GM23248 (cell line): Measurements from ENCODE around the gene HERC6. TPM values are rescaled to one million over a fixed set of nuclear protein-coding genes. Genes with fewer than 3 reads are reported as not detected.
A peak's percentile ranks its signal among the peaks of the same experiment; 100 is the strongest.
"Not testable (repeated sequence)": the region's sequence is repeated elsewhere in the genome, so short reads cannot be mapped to it uniquely, and the experiment has no call there.

ENCODE experiments used
- DNase-seq: peaks from one replicate; pipeline ENCODE4 v3.0.0-alpha.2; 2015
- H2AFZ ChIP-seq: fragments of 200-600 bp; sonication (generic); 2 replicates; pipeline ENCODE4 v1.6.1; 2016; ENCODE audit warnings: antibody characterized with exemption
- H3F3A ChIP-seq: fragments of 200-600 bp; sonication (generic); 2 replicates; pipeline ENCODE4 v1.6.1; 2016; ENCODE audit warnings: mild to moderate bottlenecking, antibody characterized with exemption, mixed run types; ENCODE audit not compliant: insufficient read depth
- H3K27ac ChIP-seq: fragments of 200-600 bp; sonication (generic); 2 replicates; pipeline ENCODE4 v1.5.1; 2016; ENCODE audit warnings: mild to moderate bottlenecking
- H3K27me3 ChIP-seq: fragments of 200-600 bp; sonication (generic); replicated peaks from 2 replicates; pipeline ENCODE4 v1.6.1; 2016; ENCODE audit warnings: mild to moderate bottlenecking; ENCODE audit not compliant: insufficient read depth
- H3K36me3 ChIP-seq: fragments of 200-600 bp; sonication (generic); 2 replicates; pipeline ENCODE4 v1.6.1; 2016; ENCODE audit warnings: low read depth, mild to moderate bottlenecking
- H3K4me1 ChIP-seq: fragments of 200-600 bp; sonication (generic); 2 replicates; pipeline ENCODE4 v1.6.1; 2016; ENCODE audit warnings: mild to moderate bottlenecking; ENCODE audit not compliant: insufficient read depth
- H3K4me2 ChIP-seq: fragments of 200-600 bp; sonication (generic); one replicate; pipeline ENCODE4 v1.6.1; 2016; ENCODE audit warnings: mild to moderate bottlenecking; ENCODE audit not compliant: unreplicated experiment
- H3K4me3 ChIP-seq: fragments of 200-600 bp; sonication (generic); 2 replicates; pipeline ENCODE4 v1.5.1; 2016; ENCODE audit warnings: mild to moderate bottlenecking
- H3K79me2 ChIP-seq: fragments of 200-600 bp; sonication (generic); 2 replicates; pipeline ENCODE4 v1.6.1; 2016; ENCODE audit warnings: mild to moderate bottlenecking; ENCODE audit not compliant: insufficient read depth
- H3K9ac ChIP-seq: fragments of 200-600 bp; sonication (generic); 2 replicates; pipeline ENCODE4 v1.6.1; 2016; ENCODE audit warnings: mild to moderate bottlenecking
- H3K9me2 ChIP-seq: fragments of 200-600 bp; sonication (generic); 2 replicates; pipeline ENCODE4 v1.6.1; 2016; ENCODE audit warnings: mixed run types, mild to moderate bottlenecking, moderate library complexity; ENCODE audit not compliant: insufficient read depth
- H3K9me3 ChIP-seq: fragments of 200-600 bp; sonication (generic); one replicate; pipeline ENCODE4 v1.6.1; 2017; ENCODE audit warnings: low read depth
- H4K20me1 ChIP-seq: fragments of 200-600 bp; sonication (generic); 2 replicates; pipeline ENCODE4 v1.6.0; 2016; ENCODE audit not compliant: insufficient read depth
- EZH2 ChIP-seq: fragments of 200-600 bp; sonication (generic); IDR thresholded peaks from 2 replicates; pipeline ENCODE4 v1.6.1; 2018; ENCODE audit warnings: antibody characterized with exemption, mild to moderate bottlenecking; ENCODE audit not compliant: insufficient read depth, poor library complexity, severe bottlenecking
- EZH2phosphoT487 ChIP-seq: fragments of 200-600 bp; sonication (generic); IDR thresholded peaks from 2 replicates; pipeline ENCODE4 v1.6.1; 2018; ENCODE audit warnings: antibody characterized with exemption, moderate library complexity, mild to moderate bottlenecking, low read depth; ENCODE audit not compliant: insufficient read depth
- WGBS, 2 experiments: methylation state at CpG; one replicate each; pipeline ENCODE4 v1.1.6; 2015 to 2017; ENCODE audit warnings: low lambda C conversion rate in 2 of 2, low coverage in 1 of 2; ENCODE audit errors: missing lambda C conversion rate in 2 of 2; 5-methylcytosine and 5-hydroxymethylcytosine counted together
- in situ Hi-C: fragments of 300-500 bp; cut with MboI; formaldehyde crosslinking; loops from 2 replicates; pipeline ENCODE4 v1.15.0; 2020
- polyA plus RNA-seq: library from polyadenylated mRNA; unstranded; fragments of >200 nt; fragmentation: Nextera tagmentation; extraction: Ambion mirVana; gene quantifications from 2 replicates; pipeline ENCODE4 v1.2.1, GENCODE V29; 2016
- total RNA-seq: library from RNA; depleted of rRNA; stranded (reverse); fragments of >200 nt; shearing (Covaris generic); gene quantifications from 2 replicates; pipeline ENCODE4 v1.2.3, GENCODE V29; 2014

The HERC6 gene
- total and polyA plus RNA-seq, 2 experiments from 2014 or later: 1.1 to 1.2 TPM

DNA sequence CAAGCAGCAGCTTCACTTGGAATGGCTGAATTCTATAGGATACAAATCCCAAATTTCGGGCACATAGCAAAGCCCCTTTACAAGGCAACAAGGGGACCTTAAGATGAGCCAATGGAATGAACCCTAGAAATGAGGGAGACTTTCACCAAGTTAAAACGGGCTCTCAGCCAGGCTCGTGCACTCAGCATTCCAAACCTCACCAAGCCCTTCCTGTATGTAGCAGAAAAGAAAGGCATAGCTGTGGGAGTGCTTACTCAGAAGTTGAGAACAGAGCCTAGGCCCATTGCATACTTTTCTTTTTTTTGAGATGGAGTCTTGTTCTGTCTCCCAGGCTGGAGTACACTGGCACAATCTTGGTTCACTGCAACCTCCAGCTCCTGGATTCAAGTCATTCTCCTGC, 67.5 kb downstream of the HERC6 start:
- no peaks in the 10 kb centered on the region for H3K79me2 ChIP-seq
- H3F3A ChIP-seq: no peaks in the 10 kb centered on the region
- H3K4me2 ChIP-seq: no peak overlapping the region
- TF ChIP-seq EZH2: no peak
- H3K4me1 ChIP-seq: no peaks in the 10 kb centered on the region
- no peak overlapping the region for H3K27ac ChIP-seq
- H3K36me3 ChIP-seq: no peaks in the 10 kb centered on the region
- WGBS, 2 experiments: 25 to 48% methylated on average over 3 of the region's 3 CpGs
- no peaks in the 10 kb centered on the region for H3K9me3 ChIP-seq
- H3K4me3 ChIP-seq: no peak overlapping the region
- H3K9ac ChIP-seq: no peak overlapping the region
- in situ Hi-C loops: no loop called here
- peak; percentile 14 for DNase-seq
- no peaks in the 10 kb centered on the region for H3K9me2 ChIP-seq
- H3K27me3 ChIP-seq: no peaks in the 10 kb centered on the region
- H4K20me1 ChIP-seq: no peaks in the 10 kb centered on the region
- H2AFZ ChIP-seq: no peak overlapping the region

DNA sequence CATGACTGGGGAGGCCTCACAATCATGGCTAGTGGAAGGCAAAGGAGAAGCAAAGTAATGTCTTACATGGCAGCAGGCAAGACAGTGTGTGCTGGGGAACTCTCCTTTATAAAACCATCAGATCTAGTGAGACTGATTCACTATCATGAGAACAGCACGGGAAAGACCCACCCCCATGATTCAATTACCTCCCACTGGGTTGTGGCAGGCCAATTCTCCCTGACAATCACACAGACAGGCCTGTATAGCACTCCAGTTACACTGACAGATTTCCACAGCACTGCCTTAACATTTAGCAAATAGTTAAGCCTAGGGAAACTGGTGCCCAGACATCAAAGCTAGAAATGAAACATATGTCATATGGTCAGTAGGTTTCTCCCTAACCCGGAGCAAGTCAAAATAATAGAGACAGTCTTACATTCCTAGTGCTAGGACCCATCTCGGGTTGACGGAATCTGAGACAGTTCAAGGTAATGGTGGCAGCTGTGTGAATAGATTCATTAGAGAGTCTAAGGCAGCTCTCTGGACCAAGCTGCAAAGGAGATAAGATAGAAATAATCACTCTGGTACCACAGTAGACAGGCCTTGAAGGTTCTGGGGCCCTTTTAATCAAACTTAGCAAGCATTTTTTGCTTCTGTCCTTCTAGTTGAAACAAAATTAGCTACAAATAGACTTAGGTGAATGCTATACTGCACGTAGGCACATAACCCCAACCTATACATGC, 68.9 kb downstream of the HERC6 start:
- H3K9me3 ChIP-seq: no peaks in the 10 kb centered on the region
- H3K36me3 ChIP-seq: no peaks in the 10 kb centered on the region
- no peaks in the 10 kb centered on the region for H3F3A ChIP-seq
- TF ChIP-seq EZH2phosphoT487: no peak
- no peak for TF ChIP-seq EZH2
- no peaks in the 10 kb centered on the region for H4K20me1 ChIP-seq
- in situ Hi-C loops: no loop called here
- H3K9me2 ChIP-seq: no peaks in the 10 kb centered on the region
- no peaks in the 10 kb centered on the region for H3K4me1 ChIP-seq
- 59 to 61% methylated on average over 5 of the region's 5 CpGs for WGBS, 2 experiments
- H3K9ac ChIP-seq: no peak overlapping the region
- no peaks in the 10 kb centered on the region for H3K27me3 ChIP-seq
- no peak overlapping the region for H3K27ac ChIP-seq
- no peak overlapping the region for H3K4me3 ChIP-seq
- DNase-seq: no peak
- H2AFZ ChIP-seq: no peak overlapping the region
- no peak overlapping the region for H3K4me2 ChIP-seq
- no peaks in the 10 kb centered on the region for H3K79me2 ChIP-seq

- H3K9me3 ChIP-seq, in situ Hi-C loops, H3K27me3 ChIP-seq, H2AFZ ChIP-seq, H3K4me1 ChIP-seq, H3K4me2 ChIP-seq, H3K79me2 ChIP-seq, H3F3A ChIP-seq, H4K20me1 ChIP-seq, H3K4me3 ChIP-seq, H3K36me3 ChIP-seq, H3K9me2 ChIP-seq, H3K9ac ChIP-seq, DNase-seq, H3K27ac ChIP-seq: not testable (repeated sequence)
- WGBS, 2 experiments: 67 to 70% methylated on average over 7 of the region's 7 CpGs
These were observed 69.6 kb downstream of the HERC6 start for GRCh38 chr4:88448211-88448765.

GRCh38 chr4:88448889-88449288, 70.2 kb downstream of the HERC6 start:
- Histone ChIP-seq H3K4me1 (no peaks in the 10 kb centered on the region), H3K9ac (no peak overlapping the region), H3K4me3 (no peak overlapping the region), H3K9me3 (no peaks in the 10 kb centered on the region), H3F3A (no peaks in the 10 kb centered on the region), H3K36me3 (no peaks in the 10 kb centered on the region), H3K79me2 (no peaks in the 10 kb centered on the region), H4K20me1 (no peaks in the 10 kb centered on the region), H3K27ac (no peak overlapping the region), H3K4me2 (no peak overlapping the region), H3K27me3 (no peaks in the 10 kb centered on the region), H2AFZ (no peak overlapping the region), H3K9me2 (no peaks in the 10 kb centered on the region)
- no peak for TF ChIP-seq EZH2
- TF ChIP-seq EZH2phosphoT487: no peak
- in situ Hi-C loops: no loop called here
- DNase-seq: no peak

DNA sequence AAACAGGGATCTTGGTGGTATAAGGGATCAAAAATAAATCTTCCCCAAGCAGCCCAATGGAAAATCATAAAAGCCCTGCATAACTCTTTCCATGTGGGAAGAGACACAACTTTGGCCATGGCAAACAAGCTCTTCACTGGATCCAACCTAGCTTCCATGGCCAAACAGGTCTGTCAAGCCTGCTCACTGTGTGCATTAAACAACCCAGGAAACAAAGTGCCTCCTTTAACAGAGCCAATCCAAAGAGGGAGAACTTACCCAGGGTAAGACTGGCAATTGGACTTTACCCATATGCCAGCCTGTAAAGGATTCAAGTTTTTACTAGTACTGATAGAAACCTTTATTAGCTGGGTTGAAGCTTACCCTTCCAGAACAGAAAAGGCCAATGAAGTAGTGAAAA, 70.6 kb downstream of the HERC6 start:
- Histone ChIP-seq H3F3A (no peaks in the 10 kb centered on the region), H3K9ac (no peak overlapping the region), H3K27ac (no peak overlapping the region), H3K36me3 (no peaks in the 10 kb centered on the region), H3K9me2 (no peaks in the 10 kb centered on the region), H3K4me3 (no peak overlapping the region), H3K79me2 (no peaks in the 10 kb centered on the region), H3K4me1 (no peaks in the 10 kb centered on the region), H2AFZ (no peak overlapping the region), H3K9me3 (no peaks in the 10 kb centered on the region), H3K27me3 (no peaks in the 10 kb centered on the region), H3K4me2 (no peak overlapping the region), H4K20me1 (no peaks in the 10 kb centered on the region)
- in situ Hi-C loops: no loop called here
- DNase-seq: no peak
- TF ChIP-seq EZH2phosphoT487 (no peak), EZH2 (no peak)
